ENCODE measurements around the gene ASB2. TPM values are rescaled to one million over a fixed set of nuclear protein-coding genes. Genes with fewer than 3 reads are reported as not detected.

Gene ASB2
- total and polyA plus RNA-seq, 2 of the 4 experiments (the other 2 are of a cell fraction) = 0.54 to 0.77 TPM

GRCh38 chr14:93998871-93999403, 22.6 kb upstream of the ASB2 start:
- no peak overlapping the region for H4K5ac ChIP-seq (ENCODE audit: low read depth, low read length)
- no peak overlapping the region for H2BK15ac ChIP-seq (ENCODE audit: low read depth, low read length)
- H4K20me1 ChIP-seq (ENCODE audit: insufficient read depth, low read length) = no peaks in the 10 kb centered on the region
- no peaks in the 10 kb centered on the region; the same call in 1 of the 2 replicates for H3K9me1 ChIP-seq (ENCODE audit: insufficient read depth, low read length)
- peaks cover 11% of the 10 kb centered on the region for H3K27me3 ChIP-seq (ENCODE audit: control insufficient read depth, insufficient read depth, low read length)
- no peak overlapping the region for H3K23ac ChIP-seq (ENCODE audit: low read depth, low read length)
- dilution Hi-C loops (cut with HindIII; ENCODE audit: low sequenced_read_pairs, unreplicated experiment) = no loop called here
- H3K4ac ChIP-seq (ENCODE audit: low read depth, low read length) = no peak overlapping the region
- H3K9me3 ChIP-seq (ENCODE audit: control insufficient read depth, insufficient read depth, low read length) = no peaks in the 10 kb centered on the region
- no peak overlapping the region for H3K27ac ChIP-seq (ENCODE audit: insufficient read depth, low read length)
- WGBS, 2 experiments (ENCODE audit: extremely low coverage in 2 of 2, insufficient read length in 1 of 2) = 89% methylated on average over 4 of the region's 7 CpGs; no CpG with 5 or more reads in 1 of the 2 experiments
- no peak overlapping the region for H2BK120ac ChIP-seq (ENCODE audit: low read depth, low read length)
- H2BK20ac ChIP-seq (ENCODE audit: low read depth, low read length) = no peak overlapping the region
- CTCF ChIA-PET = interaction anchor here (0.8 to 5.3 kb wide), 4 partner anchors 15 to 63 kb away, joined by 3 to 50 read pairs (median 6); no protein-coding TSS in a partner anchor
- intact Hi-C loops (cut with micrococcal nuclease) = no loop called here
- no peak for TF ChIP-seq CEBPB (IDR thresholded peaks at IDR 0.05; ENCODE audit: low read depth, low read length)
- no peak for TF ChIP-seq MAZ (IDR thresholded peaks at IDR 0.05; ENCODE audit: borderline replicate concordance, low read depth, low read length)
- no peak for TF ChIP-seq CHD1 (IDR thresholded peaks at IDR 0.05; ENCODE audit: low read depth, low read length)
- no peak for TF ChIP-seq MXI1 (IDR thresholded peaks at IDR 0.05; ENCODE audit: borderline replicate concordance, low read depth, low read length)
- TF ChIP-seq POLR2A (IDR thresholded peaks at IDR 0.05; ENCODE audit: low read depth, low read length) = no peak
- TF ChIP-seq BHLHE40 (IDR thresholded peaks at IDR 0.05; ENCODE audit: low read depth, low read length) = no peak
- no peak overlapping the region for H3K4me3 ChIP-seq (ENCODE audit: insufficient read depth, low read depth, low read length)
- BruUV-seq (replicated peaks) = no TSS peak
- H3K56ac ChIP-seq (ENCODE audit: extremely low read depth, insufficient read depth, low read length) = no peak overlapping the region
- no peak overlapping the region for H2AK5ac ChIP-seq (ENCODE audit: low read depth, low read length)
- H3K79me1 ChIP-seq (ENCODE audit: low read depth in 1 of 2, low read length in 2 of 2) = no peaks in the 10 kb centered on the region
- DNase-seq (no peak), ATAC-seq (ENCODE audit: low read depth) (no peak)
- no peak overlapping the region for H2AFZ ChIP-seq (replicated peaks; ENCODE audit: low read length, poor library complexity)
- POLR2A ChIA-PET (ENCODE audit: unreplicated experiment) = no interaction called here
- in situ Hi-C loops (cut with MboI; ENCODE audit: low sequenced_read_pairs) = no loop called here
- H3K4me2 ChIP-seq (ENCODE audit: low read depth, low read length) = no peak overlapping the region
- no peak overlapping the region for H3K9ac ChIP-seq (ENCODE audit: low read depth, low read length)
- H3K14ac ChIP-seq (replicated peaks; ENCODE audit: low read depth, low read length) = no peak overlapping the region
- no peak overlapping the region for H4K91ac ChIP-seq (ENCODE audit: insufficient read depth, low read depth, low read length)
- no peaks in the 10 kb centered on the region for H3K36me3 ChIP-seq (ENCODE audit: control insufficient read depth, insufficient read depth, low read length)
- H2BK5ac ChIP-seq (ENCODE audit: low read depth, low read length, poor library complexity, severe bottlenecking) = no peak overlapping the region
- no peak overlapping the region for H4K8ac ChIP-seq (ENCODE audit: low read depth in 2 of 2, low read length in 2 of 2)
- H2AK9ac ChIP-seq (replicated peaks; ENCODE audit: low read depth, low read length, poor library complexity) = no peak overlapping the region
- no peak overlapping the region for H3K18ac ChIP-seq (ENCODE audit: low read depth, low read length)
- H3K4me1 ChIP-seq (ENCODE audit: control insufficient read depth, insufficient read depth, low read length) = peaks cover 7% of the 10 kb centered on the region; the same call in 1 of the 2 replicates

All from IMR-90 (cell line).